ENCODE data around the gene METTL13. TPM values are rescaled to one million over a fixed set of nuclear protein-coding genes. Genes with fewer than 3 reads are reported as not detected.

METTL13 gene
- total RNA-seq, 2 donors from 2014 or later = 19.9 to 42.7 TPM

DNA sequence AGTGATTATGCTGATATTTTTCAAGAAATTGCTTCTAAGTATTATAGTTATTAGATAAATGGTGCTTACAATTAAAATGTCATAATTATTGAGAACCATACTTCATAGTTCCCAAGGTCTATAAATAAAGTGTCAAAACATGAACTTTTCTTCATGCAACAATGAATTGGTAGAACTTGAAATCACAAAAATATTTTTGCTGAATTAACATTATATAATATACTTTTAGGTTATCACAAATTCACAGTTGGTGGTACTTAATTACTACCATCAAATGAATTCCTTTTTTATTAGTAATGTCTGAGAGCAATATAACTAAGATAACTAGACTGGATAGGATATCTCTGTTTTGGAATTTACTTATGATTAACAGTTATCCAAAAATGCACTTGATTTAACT, 64.5 kb downstream of the METTL13 start:
- intact Hi-C loops (cut with DNase I) = no loop called here
- H3K9ac ChIP-seq (ENCODE audit: low read depth in 2 of 2, low read length in 2 of 2) = no peak overlapping the region
- no peaks in the 10 kb centered on the region for H3K27me3 ChIP-seq
- no peaks in the 10 kb centered on the region for H3K9me3 ChIP-seq
- H3K27ac ChIP-seq = no peak overlapping the region
- no peaks in the 10 kb centered on the region for H3K36me3 ChIP-seq
- TF ChIP-seq CTCF (IDR thresholded peaks at IDR 0.05) = no peak
- no peak overlapping the region for H3K4me3 ChIP-seq
- no peaks in the 10 kb centered on the region for H3K4me1 ChIP-seq
- DNase-seq = no peak

Other genes with a start within 250 kb of the METTL13 start
- gene MYOCOS, start 159.4 kb upstream of the METTL13 start, total RNA-seq = not detected
- gene MYOC, start 129.0 kb upstream of the METTL13 start, total RNA-seq = 1 to 10 TPM in 1 of 2 donors, under 1 TPM in 1; 0.62 to 1.3 TPM
- gene VAMP4, start 39.6 kb upstream of the METTL13 start, total RNA-seq = 10 to 100 TPM in 1 of 2 donors, 1 to 10 TPM in 1; 6.4 to 12.4 TPM
- gene DNM3, start 59.8 kb downstream of the METTL13 start, total RNA-seq = 1 to 10 TPM; 1.7 to 2.6 TPM

Measured in colonic mucosa (tissue), 4 donors.